GM18517 (cell line): ENCODE results near the gene GNMT.

Source experiments
- ATAC-seq: cut with Tn5 transposase; IDR thresholded peaks from one replicate; pipeline ENCODE4 v1.9.1; 2021; ENCODE audit warnings: mild to moderate bottlenecking, moderate library complexity; ENCODE audit not compliant: unreplicated experiment

Gene GNMT

DNA sequence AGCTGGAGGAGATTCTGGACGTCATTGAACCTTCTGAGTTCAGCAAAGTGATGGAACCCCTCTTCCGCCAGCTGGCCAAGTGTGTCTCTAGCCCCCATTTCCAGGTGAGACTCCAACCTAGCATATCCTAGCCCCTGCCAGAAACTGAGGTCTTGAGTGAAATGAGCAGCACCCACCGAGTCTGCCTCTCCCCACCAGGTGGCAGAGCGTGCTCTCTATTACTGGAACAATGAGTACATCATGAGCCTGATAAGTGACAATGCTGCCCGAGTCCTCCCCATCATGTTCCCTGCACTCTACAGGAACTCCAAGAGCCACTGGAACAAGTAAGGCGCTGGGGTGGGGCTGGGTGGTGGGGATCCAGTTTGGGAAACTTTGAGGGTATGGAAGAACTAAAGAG, 48.6 kb downstream of the GNMT start:
- no peak for ATAC-seq

DNA sequence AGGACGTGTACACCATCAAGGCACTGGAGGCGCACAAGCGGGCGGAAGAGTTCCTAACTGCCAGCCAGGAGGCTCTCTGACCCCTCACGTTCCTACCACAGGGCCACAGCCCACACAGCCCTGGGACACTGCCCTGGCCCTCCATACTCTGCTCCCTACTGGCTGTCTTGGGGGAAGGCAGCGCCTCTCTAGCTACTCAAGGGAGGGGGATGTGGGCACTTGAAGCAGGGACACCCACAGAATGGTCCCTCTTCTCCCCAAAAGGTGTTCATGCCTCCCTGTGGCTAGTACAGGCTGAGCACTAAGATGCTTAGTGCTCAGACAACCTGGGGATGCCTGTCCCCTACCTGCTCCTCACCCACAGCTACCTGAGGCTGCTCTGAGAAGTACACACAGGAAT, 50.7 kb downstream of the GNMT start:
- no peak for ATAC-seq

DNA sequence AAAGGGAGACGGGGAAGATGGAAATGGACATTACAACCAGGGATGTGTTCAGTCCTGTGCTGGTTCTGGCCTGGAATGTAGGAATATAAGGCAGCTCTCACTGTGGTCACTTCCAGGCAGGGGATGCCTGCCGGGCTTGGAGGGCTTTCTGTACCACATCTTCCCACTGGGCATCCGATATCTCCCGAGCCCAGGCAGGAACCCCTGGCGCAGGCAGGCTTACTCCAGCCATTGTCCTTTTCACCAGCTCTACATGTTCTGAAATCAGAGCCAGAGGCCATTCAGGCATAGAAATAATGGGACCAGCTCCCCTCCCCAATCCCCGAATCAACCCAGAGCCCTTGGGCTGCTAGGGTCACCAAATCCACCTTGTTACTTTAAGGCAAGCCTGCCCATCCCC, 51.8 kb downstream of the GNMT start:
- no peak for ATAC-seq

DNA sequence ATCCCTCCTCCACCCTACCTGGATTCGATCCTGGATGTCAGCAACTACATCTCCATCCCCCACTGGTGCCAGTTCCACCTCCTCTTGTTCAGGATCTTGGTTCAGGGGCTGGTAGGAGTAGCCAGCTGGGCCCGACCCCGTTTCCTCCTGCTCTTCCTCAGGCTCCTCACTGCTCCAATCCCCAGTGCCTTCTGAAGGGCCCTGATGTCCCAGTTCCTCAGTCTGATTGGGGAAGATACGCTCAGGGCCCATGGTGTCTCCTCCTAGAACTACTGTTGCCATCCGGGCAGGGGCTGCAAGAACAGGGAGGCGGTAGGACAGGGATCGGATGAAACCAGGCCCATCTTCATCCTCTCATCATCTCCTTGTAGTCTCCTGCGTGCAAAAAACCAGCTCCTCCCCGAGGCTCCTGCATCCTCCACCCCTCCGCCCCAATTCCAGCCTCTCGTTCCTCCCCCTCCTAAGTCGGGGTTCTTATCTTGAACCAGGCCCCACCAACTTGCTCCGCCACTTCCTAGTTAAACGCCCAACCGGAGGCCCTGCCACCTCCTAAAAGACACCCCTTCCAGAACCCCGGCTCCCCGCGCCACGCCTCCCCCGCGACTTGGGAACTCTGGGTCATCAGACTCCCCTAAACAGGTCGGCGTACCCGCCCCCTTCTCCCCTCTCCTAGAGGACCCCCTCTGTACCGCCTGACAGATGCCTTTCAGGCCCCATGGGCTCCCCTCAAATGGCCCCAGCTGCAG, 52.7 kb downstream of the GNMT start:
- ATAC-seq = peak; percentile 2
